MCF 10A (cell line): ENCODE data around the gene FCHO1. TPM values are rescaled to one million over a fixed set of nuclear protein-coding genes. Genes with fewer than 3 reads are reported as not detected.
"Not testable (repeated sequence)": the region's sequence is repeated elsewhere in the genome, so short reads cannot be mapped to it uniquely, and the experiment has no call there.

Experiments used
- BruUV-seq: library from RNA; stranded (reverse); fragments of 400-500 nt; replicated peaks from 2 replicates; lab custom pipeline; 2021; lab: Mats Ljungman, UMichigan
- CTCF ChIA-PET: fragments of 300-600 bp; sonication (Branson Sonifier 250); formaldehyde crosslinking; extraction: SDS; loops from one replicate; lab custom pipeline; 2021; ENCODE audit warnings: antibody characterized with exemption, inconsistent platforms; lab: Yijun Ruan, JAX
- POLR2A ChIA-PET: fragments of 300-600, 350-650 bp; sonication (Branson Sonifier 250); formaldehyde crosslinking; extraction: SDS; loops from one replicate; lab custom pipeline; 2020; ENCODE audit warnings: antibody characterized with exemption, inconsistent platforms; lab: Yijun Ruan, JAX
- DNase-seq: peaks from one replicate; pipeline ENCODE4 v3.0.0-alpha.2; 2018; ENCODE audit not compliant: unreplicated experiment
- H3K27ac Mint-ChIP-seq: one replicate; pipeline ENCODE4 v1.8.0; 2022; ENCODE audit warnings: mild to moderate bottlenecking, low read depth, mixed read lengths; ENCODE audit not compliant: unreplicated experiment
- H3K27me3 Mint-ChIP-seq: one replicate; pipeline ENCODE4 v1.8.0; 2022; ENCODE audit warnings: mixed read lengths; ENCODE audit not compliant: insufficient read depth, unreplicated experiment
- H3K36me3 Mint-ChIP-seq: one replicate; pipeline ENCODE4 v1.8.0; 2022; ENCODE audit warnings: mild to moderate bottlenecking, moderate library complexity, mixed read lengths; ENCODE audit not compliant: insufficient read depth, unreplicated experiment
- H3K4me1 Mint-ChIP-seq: one replicate; pipeline ENCODE4 v1.8.0; 2022; ENCODE audit warnings: mixed read lengths; ENCODE audit not compliant: insufficient read depth, unreplicated experiment
- H3K4me3 Mint-ChIP-seq: one replicate; pipeline ENCODE4 v1.8.0; 2022; ENCODE audit warnings: mild to moderate bottlenecking, moderate library complexity, mixed read lengths; ENCODE audit not compliant: unreplicated experiment
- H3K9me3 Mint-ChIP-seq: one replicate; pipeline ENCODE4 v1.8.0; 2022; ENCODE audit warnings: mixed read lengths; ENCODE audit not compliant: unreplicated experiment
- CTCF ChIP-seq: fragments of 200-600 bp; IDR thresholded peaks from one replicate; pipeline ENCODE4 v1.8.0; 2022; ENCODE audit warnings: antibody characterized with exemption, mild to moderate bottlenecking; ENCODE audit not compliant: unreplicated experiment
- intact Hi-C: fragments of 100-400 bp; cut with micrococcal nuclease; formaldehyde crosslinking; loops from 2 replicates; pipeline ENCODE4 v1.14.1; 2022
- total RNA-seq: library from RNA; stranded (reverse); gene quantifications from 2 replicates; pipeline ENCODE4 v1.2.3, GENCODE V29; 2022

Gene FCHO1
- total RNA-seq, 1 experiment from 2014 or later = 0.23 TPM

GRCh38 chr19:17778251-17778967 lies 27.1 kb downstream of the FCHO1 start:
- CTCF ChIA-PET = no interaction called here
- peak; percentile 83 for DNase-seq
- no peak for TF ChIP-seq CTCF
- Mint-ChIP-seq H3K36me3 (no peaks in the 10 kb centered on the region), H3K27me3 (no peaks in the 10 kb centered on the region), H3K4me1 (peaks cover 13% of the 10 kb centered on the region), H3K4me3 (peak overlapping the region; percentile 23), H3K9me3 (no peaks in the 10 kb centered on the region), H3K27ac (no peak overlapping the region)
- BruUV-seq = no TSS peak
- intact Hi-C loops = no loop called here
- POLR2A ChIA-PET = interaction anchor here (1.0 kb wide), 1 partner anchor 81 kb away, joined by 4 read pairs; no protein-coding TSS in a partner anchor

- H3K27me3 Mint-ChIP-seq = no peaks in the 10 kb centered on the region
- no peaks in the 10 kb centered on the region for H3K9me3 Mint-ChIP-seq
- no TSS peak for BruUV-seq
- TF ChIP-seq CTCF = no peak
- no peak overlapping the region for H3K4me3 Mint-ChIP-seq
- H3K27ac Mint-ChIP-seq = no peak overlapping the region
- intact Hi-C loops = no loop called here
- H3K36me3 Mint-ChIP-seq = no peaks in the 10 kb centered on the region
- CTCF ChIA-PET = interaction anchor here (0.6 kb wide), 1 partner anchor 176 kb away, joined by 6 read pairs; no protein-coding TSS in a partner anchor
- H3K4me1 Mint-ChIP-seq = peaks cover 13% of the 10 kb centered on the region
- DNase-seq = peak; percentile 79
- POLR2A ChIA-PET = interaction anchor here (1.0 kb wide), 1 partner anchor 80 kb away, joined by 4 read pairs; no protein-coding TSS in a partner anchor
Observed at GRCh38 chr19:17778968-17779929, 28.0 kb downstream of the FCHO1 start.

- intact Hi-C loops = no loop called here
- ChIA-PET POLR2A (no interaction called here), CTCF (interaction anchor here (1.2 kb wide), 1 partner anchor 11 kb away, joined by 3 read pairs; no protein-coding TSS in a partner anchor)
- no peak overlapping the region for H3K4me3 Mint-ChIP-seq
- no TSS peak for BruUV-seq
- no peaks in the 10 kb centered on the region for H3K36me3 Mint-ChIP-seq
- H3K27me3 Mint-ChIP-seq = no peaks in the 10 kb centered on the region
- peaks cover 12% of the 10 kb centered on the region for H3K4me1 Mint-ChIP-seq
- DNase-seq = no peak
- H3K27ac Mint-ChIP-seq = no peak overlapping the region
- no peak for TF ChIP-seq CTCF
- H3K9me3 Mint-ChIP-seq = no peaks in the 10 kb centered on the region
Observed at GRCh38 chr19:17780781-17781180, 29.5 kb downstream of the FCHO1 start.

- CTCF ChIA-PET = interaction anchor here (0.6 to 3.3 kb wide), 14 partner anchors 8 to 288 kb away, joined by 3 to 23 read pairs (median 4); partner anchors contain the start of genes B3GNT3 and PGLS
- H3K27ac Mint-ChIP-seq, H3K27me3 Mint-ChIP-seq, DNase-seq, H3K9me3 Mint-ChIP-seq, BruUV-seq, POLR2A ChIA-PET, H3K4me3 Mint-ChIP-seq, H3K36me3 Mint-ChIP-seq: not testable (repeated sequence)
- H3K4me1 Mint-ChIP-seq = peaks cover 11% of the 10 kb centered on the region
- intact Hi-C loops = loop anchor here (1.0 kb wide), 1 partner anchor 72 kb away; no protein-coding TSS in a partner anchor
Observed at GRCh38 chr19:17783721-17784120, 32.4 kb downstream of the FCHO1 start.
